ENCODE results near the gene AVPR2. TPM values are rescaled to one million over a fixed set of nuclear protein-coding genes. Genes with fewer than 3 reads are reported as not detected.
A peak's percentile ranks its signal among the peaks of the same experiment; 100 is the strongest.

AVPR2 gene
- polyA plus RNA-seq, 2 of the 4 experiments (the other 2 are of a cell fraction): not detected

- TF ChIP-seq SREBF2 (IDR thresholded peaks at IDR 0.05) (no peak), HEYL (CRISPR knock-in tag; IDR thresholded peaks at IDR 0.05) (no peak), PHF8 (IDR thresholded peaks at IDR 0.05; ENCODE audit: borderline replicate concordance, low read depth) (no peak), ZC3H11A (IDR thresholded peaks at IDR 0.05) (no peak), RARB (CRISPR knock-in tag; IDR thresholded peaks at IDR 0.05) (no peak)
- FAIRE-seq (no peak), DNase-seq (ENCODE audit: low read depth in 1 of 2, low spot score in 1 of 2) (no peak), ATAC-seq (no peak; a peak in 1 of 6 replicates)
- ChIA-PET POLR2A (no interaction called here), CTCF (no interaction called here)
- H3K4me1 ChIP-seq: peaks cover 26% of the 10 kb centered on the region
- no peak overlapping the region; the same call in 2 of the 3 replicates for H3K4me2 ChIP-seq
- no peak overlapping the region for H3K4me3 ChIP-seq
- peak overlapping the region in 1 of 2 experiments; percentile 77; a peak in 3 of 6 replicates for H3K27ac ChIP-seq
- H3K9me3 ChIP-seq: no peaks in the 10 kb centered on the region
- WGBS (ENCODE audit: missing lambda C conversion rate): 40% methylated on average over 10 of the region's 10 CpGs
These were observed 2.1 kb upstream of the AVPR2 start for GRCh38 chrX:153902385-153902784.

- TF ChIP-seq MAZ (IDR thresholded peaks at IDR 0.05; ENCODE audit: borderline replicate concordance, low read depth, low read length): no peak
- no peak for TF ChIP-seq PHF8 (IDR thresholded peaks at IDR 0.05; ENCODE audit: borderline replicate concordance, low read depth)
- TF ChIP-seq CBX2 (IDR thresholded peaks at IDR 0.05; ENCODE audit: borderline replicate concordance, low read depth): no peak
- TF ChIP-seq RCOR1 (IDR thresholded peaks at IDR 0.05; ENCODE audit: low read depth, low read length): no peak
- no peak for TF ChIP-seq CHD2 (IDR thresholded peaks at IDR 0.05; ENCODE audit: low read length, partially characterized antibody)
- no peak for TF ChIP-seq RNF2 (IDR thresholded peaks at IDR 0.05; ENCODE audit: borderline replicate concordance, low read depth)
- TF ChIP-seq HOXB5 (CRISPR knock-in tag; IDR thresholded peaks at IDR 0.05): no peak
- no peak for TF ChIP-seq ZNF302 (CRISPR knock-in tag; IDR thresholded peaks at IDR 0.05)
- no peak for TF ChIP-seq ZC3H11A (IDR thresholded peaks at IDR 0.05)
- no peak for TF ChIP-seq NPAS2 (CRISPR knock-in tag; IDR thresholded peaks at IDR 0.05; ENCODE audit: borderline replicate concordance)
- no peak for TF ChIP-seq SMC3 (IDR thresholded peaks at IDR 0.05)
- no peak for TF ChIP-seq GATA3 (IDR thresholded peaks at IDR 0.05; ENCODE audit: borderline replicate concordance)
- no peak for TF ChIP-seq CHD4 (IDR thresholded peaks at IDR 0.05; ENCODE audit: borderline replicate concordance)
- no peak for TF ChIP-seq MAFK (IDR thresholded peaks at IDR 0.05; ENCODE audit: partially characterized antibody)
- TF ChIP-seq KDM1A (IDR thresholded peaks at IDR 0.05; ENCODE audit: low read depth): no peak
- no peak for TF ChIP-seq POLR2A (IDR thresholded peaks at IDR 0.05; ENCODE audit: low read length)
- no peak for TF ChIP-seq ZSCAN20 (CRISPR knock-in tag; IDR thresholded peaks at IDR 0.05)
- TF ChIP-seq RAD21 (conservative IDR thresholded peaks at IDR 0.05 in 1 of 2, IDR thresholded peaks at IDR 0.05 in 1 of 2): no peak
- no peak overlapping the region; a peak in 1 of 6 replicates for H3K27ac ChIP-seq
- WGBS (ENCODE audit: missing lambda C conversion rate): 86% methylated on average over 10 of the region's 18 CpGs
- no peak overlapping the region for H3K4me2 ChIP-seq
- ATAC-seq: no peak
- POLR2A ChIA-PET: no interaction called here
- no peak for FAIRE-seq
- peaks cover 26% of the 10 kb centered on the region for H3K4me1 ChIP-seq
- DNase-seq (ENCODE audit: low read depth in 1 of 2, low spot score in 1 of 2): no peak
- H3K4me3 ChIP-seq: no peak overlapping the region
- CTCF ChIA-PET: no interaction called here
- no peaks in the 10 kb centered on the region for H3K9me3 ChIP-seq
These were observed 1.1 kb upstream of the AVPR2 start for GRCh38 chrX:153903238-153903980.

- ATAC-seq (no peak), FAIRE-seq (no peak), DNase-seq (ENCODE audit: low read depth in 1 of 2, low spot score in 1 of 2) (no peak)
- Histone ChIP-seq H3K9me3 (no peaks in the 10 kb centered on the region), H3K4me3 (no peak overlapping the region), H3K4me2 (no peak overlapping the region), H3K27ac (no peak overlapping the region), H3K4me1 (peaks cover 23% of the 10 kb centered on the region)
- CTCF ChIA-PET: interaction anchor here (0.7 to 8.6 kb wide), 4 partner anchors 12 to 42 kb away, joined by 3 to 56 read pairs (median 3); no protein-coding TSS in a partner anchor
- TF ChIP-seq HOXB13 (CRISPR knock-in tag; IDR thresholded peaks at IDR 0.05; ENCODE audit: low read depth) (no peak), NPAS2 (CRISPR knock-in tag; IDR thresholded peaks at IDR 0.05; ENCODE audit: borderline replicate concordance) (no peak), ESRRA (IDR thresholded peaks at IDR 0.05; ENCODE audit: borderline replicate concordance, low read length) (no peak), BHLHE40 (IDR thresholded peaks at IDR 0.05; ENCODE audit: low read depth, low read length) (no peak), PBX3 (IDR thresholded peaks at IDR 0.05) (no peak), FOSL2 (IDR thresholded peaks at IDR 0.05) (no peak), FOSL2 (CRISPR knock-in tag; IDR thresholded peaks at IDR 0.05) (no peak), HEYL (CRISPR knock-in tag; IDR thresholded peaks at IDR 0.05) (no peak)
- POLR2A ChIA-PET: no interaction called here
- WGBS (ENCODE audit: missing lambda C conversion rate): 74% methylated on average over 10 of the region's 32 CpGs
These were observed 1.1 kb downstream of the AVPR2 start for GRCh38 chrX:153905481-153906095.
